GM23338 (cell line): ENCODE data around the gene FBXO38. TPM values are rescaled to one million over a fixed set of nuclear protein-coding genes. Genes with fewer than 3 reads are reported as not detected.

ENCODE experiments used
- ATAC-seq: fragments of 200-7000 bp; cut with Tn5 transposase; 3 replicates; pipeline ENCODE4 v1.9.1; 2020
- DNase-seq: peaks from one replicate; pipeline ENCODE4 v3.0.0-alpha.2; 2015; ENCODE audit warnings: low spot score
- H2AFZ ChIP-seq: fragments of 200-600 bp; sonication (generic); 2 replicates; pipeline ENCODE4 v1.8.0; 2016; ENCODE audit warnings: antibody characterized with exemption, mild to moderate bottlenecking, moderate library complexity
- H3F3A ChIP-seq: fragments of 200-600 bp; sonication (generic); replicated peaks from 2 replicates; pipeline ENCODE4 v1.8.0; 2017; ENCODE audit warnings: antibody characterized with exemption, mixed run types, low read depth
- H3K27ac ChIP-seq: fragments of 200-600 bp; sonication (generic); 2 replicates; pipeline ENCODE4 v1.6.1; 2016; ENCODE audit warnings: low read depth
- H3K27me3 ChIP-seq: fragments of 200-600 bp; sonication (generic); 2 replicates; pipeline ENCODE4 v1.8.0; 2016; ENCODE audit warnings: mild to moderate bottlenecking, mixed run types, moderate library complexity; ENCODE audit not compliant: insufficient read depth
- H3K36me3 ChIP-seq: fragments of 200-600 bp; sonication (generic); 2 replicates; pipeline ENCODE4 v1.8.0; 2016; ENCODE audit warnings: mild to moderate bottlenecking; ENCODE audit not compliant: insufficient read depth
- H3K4me1 ChIP-seq: fragments of 200-600 bp; sonication (generic); 2 replicates; pipeline ENCODE4 v1.8.0; 2016; ENCODE audit warnings: mild to moderate bottlenecking, moderate library complexity; ENCODE audit not compliant: insufficient read depth
- H3K4me2 ChIP-seq: fragments of 200-600 bp; sonication (generic); 2 replicates; pipeline ENCODE4 v1.7.1; 2017; ENCODE audit warnings: mixed run types
- H3K4me3 ChIP-seq: fragments of 200-600 bp; sonication (generic); 2 replicates; pipeline ENCODE4 v1.6.1; 2016; ENCODE audit warnings: mixed run types
- H3K79me2 ChIP-seq: fragments of 200-600 bp; sonication (generic); replicated peaks from 2 replicates; pipeline ENCODE4 v1.8.0; 2017; ENCODE audit warnings: mild to moderate bottlenecking; ENCODE audit not compliant: insufficient read depth
- H3K9me2 ChIP-seq: fragments of 200-600 bp; sonication (generic); 2 replicates; pipeline ENCODE4 v1.8.0; 2017; ENCODE audit not compliant: insufficient read depth
- H4K20me1 ChIP-seq: fragments of 200-600 bp; sonication (generic); replicated peaks from 2 replicates; pipeline ENCODE4 v1.8.0; 2017; ENCODE audit warnings: mild to moderate bottlenecking; ENCODE audit not compliant: insufficient read depth
- H3K27ac Mint-ChIP-seq: 2 replicates; pipeline ENCODE4 v1.8.0; 2020; ENCODE audit warnings: inconsistent platforms, mild to moderate bottlenecking, moderate library complexity, mixed read lengths
- H3K27me3 Mint-ChIP-seq: 3 replicates; pipeline ENCODE4 v1.8.0; 2022; ENCODE audit warnings: low read depth, mild to moderate bottlenecking, moderate library complexity, mixed read lengths, inconsistent platforms; ENCODE audit not compliant: insufficient read depth, poor library complexity
- H3K36me3 Mint-ChIP-seq: 3 replicates; pipeline ENCODE4 v1.8.0; 2021; ENCODE audit warnings: low read depth, mild to moderate bottlenecking, inconsistent platforms, moderate library complexity, mixed read lengths
- H3K4me1 Mint-ChIP-seq: 3 replicates; pipeline ENCODE4 v1.8.0; 2020; ENCODE audit warnings: mild to moderate bottlenecking, inconsistent platforms, mixed read lengths
- H3K4me3 Mint-ChIP-seq: 3 replicates; pipeline ENCODE4 v1.8.0; 2021; ENCODE audit warnings: moderate library complexity, mild to moderate bottlenecking, inconsistent platforms, mixed read lengths
- H3K9me3 Mint-ChIP-seq: 3 replicates; pipeline ENCODE4 v1.8.0; 2020; ENCODE audit warnings: moderate library complexity, mild to moderate bottlenecking, inconsistent platforms, mixed read lengths
- CTCF ChIP-seq, 2 experiments: fragments of 200-600 bp in 1 of 2; sonication (generic) in 1 of 2; conservative IDR thresholded peaks; 2 replicates each; pipeline versions ENCODE4 v1.5.1 to v1.6.1; 2016 to 2017; ENCODE audit warnings: antibody characterized with exemption in 2 of 2, low read depth in 2 of 2, mild to moderate bottlenecking in 2 of 2, moderate library complexity in 1 of 2
- EZH2 ChIP-seq: fragments of 200-600 bp; sonication (generic); IDR thresholded peaks from one replicate; pipeline ENCODE4 v1.8.0; 2017; ENCODE audit warnings: antibody characterized with exemption, mild to moderate bottlenecking, low read depth; ENCODE audit not compliant: unreplicated experiment
- EZH2phosphoT487 ChIP-seq: fragments of 200-600 bp; sonication (generic); IDR thresholded peaks from one replicate; pipeline ENCODE4 v1.8.1; 2018; ENCODE audit warnings: antibody characterized with exemption; ENCODE audit not compliant: unreplicated experiment
- NANOG ChIP-seq: IDR thresholded peaks from 2 replicates; pipeline ENCODE4 v1.6.1; 2016; ENCODE audit warnings: antibody characterized with exemption, borderline replicate concordance
- POLR2AphosphoS5 ChIP-seq: IDR thresholded peaks from 2 replicates; pipeline ENCODE4 v1.6.1; 2016; ENCODE audit warnings: antibody characterized with exemption, low read depth
- ZNF331 ChIP-seq: fragments of 250-450 bp; sonication (Bioruptor Pico); IDR thresholded peaks from 2 replicates; pipeline ENCODE4 v1.5.0; 2020; ENCODE audit warnings: low read depth, mild to moderate bottlenecking, moderate library complexity
- ZNF462 ChIP-seq: fragments of 250-450 bp; sonication (Bioruptor Pico); IDR thresholded peaks from 2 replicates; pipeline ENCODE4 v1.5.0; 2020; ENCODE audit warnings: mild to moderate bottlenecking, moderate library complexity
- polyA plus RNA-seq: library from polyadenylated mRNA; unstranded; fragments of >200 nt; fragmentation: Nextera tagmentation; extraction: Ambion mirVana; gene quantifications from 2 replicates; pipeline ENCODE4 v1.2.1, GENCODE V29; 2016
- total RNA-seq: library from RNA; depleted of rRNA; stranded (reverse); fragments of >200 nt; shearing (Covaris generic); gene quantifications from 2 replicates; pipeline ENCODE4 v1.2.3, GENCODE V29; 2014

Gene FBXO38
- total and polyA plus RNA-seq, 2 experiments from 2014 or later = 13.3 to 45.6 TPM

- H3K27me3 ChIP-seq = no peaks in the 10 kb centered on the region
- H3K4me3 Mint-ChIP-seq = no peak overlapping the region
- H3K4me2 ChIP-seq = no peak overlapping the region
- no peak overlapping the region for H3K27ac Mint-ChIP-seq
- H3K27ac ChIP-seq = no peak overlapping the region
- peaks cover 2% of the 10 kb centered on the region for H3K27me3 Mint-ChIP-seq
- no peaks in the 10 kb centered on the region for H3K9me2 ChIP-seq
- peaks cover 14% of the 10 kb centered on the region; the same call in 2 of the 3 replicates for H3K36me3 Mint-ChIP-seq
- H3K4me1 Mint-ChIP-seq = peaks cover 12% of the 10 kb centered on the region; the same call in 2 of the 3 replicates
- H3K4me1 ChIP-seq = peaks cover 7% of the 10 kb centered on the region; the same call in 1 of the 2 replicates
- no peak overlapping the region for H3K4me3 ChIP-seq
- no peaks in the 10 kb centered on the region for H3K36me3 ChIP-seq
- no peaks in the 10 kb centered on the region for H4K20me1 ChIP-seq
- H3K79me2 ChIP-seq = peaks cover 4% of the 10 kb centered on the region
- TF ChIP-seq CTCF (conservative IDR thresholded peaks at IDR 0.05; ENCODE audit: low read depth in 2 of 2) (no peak), EZH2phosphoT487 (no peak), NANOG (no peak), EZH2 (no peak), POLR2AphosphoS5 (no peak), ZNF331 (CRISPR knock-in tag) (no peak), ZNF462 (CRISPR knock-in tag) (no peak)
- DNase-seq (no peak), ATAC-seq (no peak)
- H3F3A ChIP-seq = no peaks in the 10 kb centered on the region
- H3K9me3 Mint-ChIP-seq = peaks cover 7% of the 10 kb centered on the region; the same call in 2 of the 3 replicates
- no peak overlapping the region for H2AFZ ChIP-seq
Observed at GRCh38 chr5:148379340-148379739, 4.4 kb upstream of the FBXO38 start.
